Muscle of arm (tissue), 12 donors: ENCODE data around the gene TMEM86B. TPM values are rescaled to one million over a fixed set of nuclear protein-coding genes. Genes with fewer than 3 reads are reported as not detected.
"Not testable (repeated sequence)": the region's sequence is repeated elsewhere in the genome, so short reads cannot be mapped to it uniquely, and the experiment has no call there.

Source experiments
- DNase-seq: peaks from one replicate; pipeline ENCODE4 v3.0.0-alpha.2; 2013
- polyA plus RNA-seq, 12 donors: library from polyadenylated mRNA; unstranded; fragments of 120-200 nt; gene quantifications; one replicate each; pipeline ENCODE4 v1.2.1, GENCODE V29; 2013; ENCODE audit not compliant: insufficient read length in 12 of 12

TMEM86B gene
- polyA plus RNA-seq, 12 donors = 1.3 to 8.3 (median 2.6) TPM; not detected in 1

- DNase-seq = no peak
Observed at GRCh38 chr19:55223291-55224037, 5.1 kb downstream of the TMEM86B start.

DNA sequence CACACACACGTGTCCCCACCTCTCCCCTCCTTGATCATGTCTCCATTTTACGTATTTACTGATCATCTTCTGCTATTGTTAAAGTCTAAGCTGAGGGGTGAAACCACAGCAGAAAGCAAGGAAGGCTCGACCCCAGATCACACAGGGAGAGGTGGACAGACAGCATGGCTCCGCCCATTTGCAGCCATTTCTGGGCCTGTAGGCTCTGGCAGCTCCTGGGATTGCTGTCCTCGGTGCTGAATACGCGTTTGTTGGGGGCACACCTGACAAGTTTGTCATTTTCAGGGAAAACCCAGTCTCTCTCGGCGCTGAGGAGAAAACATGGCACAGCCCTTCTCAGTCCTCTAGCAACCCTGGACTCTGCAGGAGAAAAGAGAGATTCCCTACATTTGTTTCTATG lies 8.0 kb downstream of the TMEM86B start:
- no peak for DNase-seq

GRCh38 chr19:55216461-55217198 lies 11.9 kb downstream of the TMEM86B start:
- peak; percentile 77 for DNase-seq

- no peak for DNase-seq
Observed at GRCh38 chr19:55213547-55213946, 15.0 kb downstream of the TMEM86B start.

DNA sequence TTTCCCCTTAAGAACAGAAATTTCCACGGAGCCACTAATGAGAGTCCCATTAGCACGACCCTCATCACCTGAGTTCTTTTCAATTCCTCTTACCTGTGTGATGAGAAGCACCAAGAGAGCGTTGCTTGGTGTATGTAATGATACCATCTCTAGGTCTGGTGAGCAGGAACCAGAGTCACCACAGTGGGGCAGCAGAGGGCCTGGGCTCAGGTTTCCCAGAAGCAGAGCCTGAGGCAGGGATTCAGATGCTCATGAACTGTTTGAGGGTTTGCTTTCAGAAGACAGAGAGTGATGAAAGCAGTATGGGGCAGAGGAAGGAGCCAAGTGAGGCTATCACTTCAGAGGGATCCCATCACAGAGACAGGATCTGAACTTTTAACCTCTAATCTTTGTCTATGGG lies 16.1 kb downstream of the TMEM86B start:
- DNase-seq = no peak

DNA sequence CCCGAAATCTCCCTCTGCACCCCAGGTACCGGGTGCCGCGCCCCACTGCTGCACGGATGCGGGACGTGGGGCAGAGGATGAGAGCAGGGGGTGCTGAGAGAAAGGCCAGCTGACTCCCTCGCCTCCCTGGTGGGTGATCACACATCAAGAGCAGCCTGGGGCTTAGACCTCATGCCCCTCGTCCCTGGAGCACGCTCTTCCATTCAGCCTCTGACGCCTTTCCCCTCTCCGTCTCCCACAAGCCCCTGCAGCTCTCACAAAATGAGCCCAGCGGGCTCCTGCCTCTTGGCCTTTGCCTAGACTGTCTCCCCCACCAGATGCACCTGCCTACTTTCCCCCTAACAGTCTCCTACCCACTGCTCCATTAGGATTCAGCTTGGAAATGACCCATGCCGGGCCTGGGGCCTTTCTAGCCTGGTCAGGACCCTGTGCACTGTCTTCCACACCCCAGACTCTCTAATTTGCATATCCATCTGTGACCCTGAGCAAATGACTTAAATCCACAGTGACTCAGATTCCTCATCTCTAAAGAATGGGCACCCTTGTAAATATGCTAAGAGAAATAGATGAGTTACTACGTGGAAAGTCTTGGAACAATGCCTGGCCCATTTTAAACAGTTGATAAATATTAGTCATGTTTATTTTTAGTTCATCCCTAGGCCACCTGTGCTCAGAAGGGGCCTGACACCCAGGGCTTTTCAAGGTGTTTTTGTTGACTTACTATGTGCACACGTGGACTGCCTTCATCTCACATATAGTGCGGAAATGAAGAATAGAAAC lies 18.7 kb downstream of the TMEM86B start:
- no peak for DNase-seq

DNA sequence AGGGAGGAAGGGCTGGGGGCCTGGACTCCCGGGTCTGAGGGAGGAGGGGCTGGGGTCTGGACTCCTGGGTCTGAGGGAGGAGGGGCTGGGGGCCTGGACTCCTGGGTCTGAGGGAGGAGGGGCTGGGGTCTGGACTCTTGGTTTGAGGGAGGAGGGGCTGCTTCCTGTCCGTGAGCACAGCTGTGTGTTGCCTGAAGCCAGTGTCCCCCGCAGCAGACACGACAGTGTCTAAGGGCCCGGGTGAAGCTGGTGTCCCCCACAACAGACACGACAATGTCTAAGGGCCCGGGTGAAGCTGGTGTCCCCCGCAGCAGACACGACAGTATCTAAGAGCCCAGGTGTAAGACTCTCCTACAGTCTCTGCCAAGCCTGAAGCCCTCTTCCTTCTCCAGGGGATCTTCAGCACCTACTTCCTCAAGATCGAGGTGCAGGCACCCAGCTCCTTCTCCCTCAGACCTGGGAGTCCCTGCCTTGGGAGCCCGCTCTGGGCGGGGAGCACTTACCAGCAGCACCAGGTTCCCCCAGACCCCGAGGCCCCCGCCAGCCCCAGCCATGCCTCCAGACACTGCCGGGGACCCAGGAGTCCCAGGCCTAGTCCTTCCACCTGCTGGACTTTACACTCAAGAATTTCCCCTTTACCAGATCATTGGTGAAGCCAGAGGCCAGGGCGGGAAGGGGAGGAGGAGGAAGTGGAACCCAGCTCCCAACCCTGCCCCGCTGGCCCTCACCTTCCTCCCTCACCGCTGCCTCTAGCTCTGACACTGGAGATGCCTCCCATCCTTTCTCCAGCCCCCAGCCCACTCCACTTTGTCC lies 19.5 kb downstream of the TMEM86B start, which contains the start of gene PTPRH:
Gene PTPRH (minus strand): TSS at position 622 of the 813 bp plus-strand sequence. CDS start 68 bp downstream, at position 554.
- no peak for DNase-seq

DNA sequence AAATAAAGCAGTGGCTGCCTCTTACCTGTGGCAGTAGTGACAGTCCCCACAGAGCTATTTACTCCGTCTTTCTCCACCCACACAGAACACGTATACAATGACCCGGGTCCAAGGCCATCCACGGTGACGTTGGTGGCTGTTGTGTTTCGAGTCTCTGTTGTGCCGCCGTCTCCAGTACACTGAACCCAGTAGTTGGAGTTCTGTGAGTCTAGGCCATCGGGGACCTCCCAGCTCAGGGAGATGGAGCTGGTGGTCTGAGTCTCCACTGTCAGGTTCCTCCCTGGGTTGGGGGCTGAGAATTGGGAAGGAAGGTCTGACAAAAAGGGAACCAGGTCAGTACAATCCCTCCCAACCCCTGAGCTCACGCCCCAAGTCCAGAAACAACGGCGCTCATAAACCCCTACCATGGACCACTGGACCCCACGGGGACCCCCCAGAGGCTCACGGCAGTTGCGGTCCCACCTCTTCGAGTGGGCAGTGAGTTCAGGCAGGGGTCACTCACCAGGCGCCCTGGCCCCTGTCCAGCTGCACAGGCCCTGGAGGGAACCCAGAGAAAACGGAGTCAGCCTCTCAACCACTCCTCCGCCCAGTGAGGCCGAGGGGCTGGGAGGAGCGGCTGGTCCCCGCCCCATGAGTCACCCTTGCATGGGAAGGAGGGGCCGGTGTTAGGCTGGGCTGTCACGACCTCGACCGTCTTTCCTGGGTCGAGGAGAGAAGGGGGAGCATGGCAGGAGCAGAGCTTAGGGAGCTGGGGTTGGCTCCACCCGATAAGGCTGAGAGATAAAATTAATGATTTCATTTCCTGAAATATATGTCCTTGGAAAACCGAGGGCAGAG lies 21.7 kb downstream of the TMEM86B start:
- peak; percentile 28 for DNase-seq

- not testable (repeated sequence) for DNase-seq
Observed at GRCh38 chr19:55202199-55202598, 26.4 kb downstream of the TMEM86B start.

GRCh38 chr19:55199620-55200204 lies 28.9 kb downstream of the TMEM86B start:
- DNase-seq = no peak

DNA sequence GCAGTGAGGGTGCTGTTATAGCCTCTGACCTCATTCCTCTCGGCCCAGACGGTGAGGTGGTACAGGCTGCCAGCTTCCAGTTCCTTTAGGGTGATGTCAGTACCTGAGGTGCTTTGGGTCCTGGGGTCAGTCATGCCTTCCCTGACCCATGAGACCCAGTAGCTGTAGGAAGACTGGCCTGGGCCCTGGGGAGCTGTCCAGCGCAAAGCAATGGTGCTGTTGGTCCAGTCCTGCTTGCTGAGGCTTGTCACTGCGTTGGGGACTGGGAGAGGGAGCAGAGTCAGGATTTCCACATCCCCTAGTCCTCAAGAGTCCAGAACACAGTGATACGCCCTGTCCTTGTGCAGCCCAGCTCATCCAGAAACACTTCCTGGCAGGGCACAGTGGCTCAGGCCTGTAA lies 29.9 kb downstream of the TMEM86B start:
- DNase-seq = no peak

- DNase-seq = no peak
Observed at GRCh38 chr19:55197528-55197927, 31.0 kb downstream of the TMEM86B start.

- DNase-seq = no peak
Observed at GRCh38 chr19:55196803-55197202, 31.8 kb downstream of the TMEM86B start.

DNA sequence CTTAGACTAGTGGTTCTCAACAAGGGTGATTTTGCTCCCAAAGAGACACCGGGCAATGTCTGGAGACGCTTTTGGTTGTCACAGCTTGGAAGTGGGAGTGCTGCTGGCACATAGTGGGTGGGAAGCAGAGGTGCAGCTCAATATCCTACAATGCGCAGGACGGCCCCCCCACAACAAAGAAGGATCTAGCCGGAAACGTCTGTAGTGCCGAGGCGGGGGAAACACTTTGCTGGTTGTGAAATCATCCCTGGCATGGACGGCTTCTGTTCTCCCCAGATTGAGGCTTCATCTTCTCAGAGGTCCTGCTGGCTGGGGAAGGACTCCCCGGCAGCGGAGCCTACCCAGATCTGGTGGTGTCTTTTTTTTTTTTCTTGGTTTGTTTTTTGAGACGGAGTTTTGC lies 35.1 kb downstream of the TMEM86B start:
- DNase-seq = no peak

- DNase-seq = no peak
Observed at GRCh38 chr19:55189403-55189835, 39.1 kb downstream of the TMEM86B start.

DNA sequence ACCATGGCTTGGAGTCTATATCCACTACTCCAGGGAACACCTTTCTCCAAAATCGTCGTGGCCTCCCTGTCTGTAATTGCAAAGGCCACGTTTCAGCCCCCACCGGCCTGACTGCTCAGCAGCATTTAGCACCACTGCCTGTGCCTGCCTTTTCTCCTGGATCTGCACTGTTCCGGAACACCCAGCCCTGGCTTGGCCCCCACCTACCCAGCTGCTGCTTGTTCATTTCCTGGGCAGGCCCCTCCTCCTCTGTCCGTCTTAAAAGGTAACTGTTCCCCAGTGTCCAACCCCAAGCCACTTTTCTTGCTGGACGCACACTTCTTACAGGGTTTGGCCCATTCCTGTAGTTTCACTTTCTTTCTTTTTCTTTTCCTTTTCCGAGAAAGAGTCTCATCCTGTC lies 39.9 kb downstream of the TMEM86B start:
- DNase-seq = no peak

DNA sequence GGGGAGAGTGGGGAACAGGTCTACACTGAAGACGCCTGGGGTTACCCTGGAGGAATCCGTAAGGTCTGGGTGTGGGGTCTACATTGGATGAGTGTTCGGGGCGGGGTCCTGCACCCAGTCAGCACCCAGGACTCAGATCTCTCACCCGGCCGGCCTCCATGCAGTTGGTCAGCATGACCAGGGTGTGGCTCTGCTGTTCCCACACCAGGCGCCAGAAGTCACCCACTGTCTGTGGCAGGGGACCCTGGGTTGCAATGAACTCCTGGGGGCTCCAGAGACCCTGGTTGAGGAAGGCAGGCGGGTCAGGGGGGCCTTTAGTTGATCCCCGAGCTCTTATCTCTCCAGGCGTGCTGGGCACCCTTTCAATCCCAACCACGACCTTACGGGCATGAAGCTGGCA lies 42.5 kb downstream of the TMEM86B start:
- DNase-seq = no peak

DNA sequence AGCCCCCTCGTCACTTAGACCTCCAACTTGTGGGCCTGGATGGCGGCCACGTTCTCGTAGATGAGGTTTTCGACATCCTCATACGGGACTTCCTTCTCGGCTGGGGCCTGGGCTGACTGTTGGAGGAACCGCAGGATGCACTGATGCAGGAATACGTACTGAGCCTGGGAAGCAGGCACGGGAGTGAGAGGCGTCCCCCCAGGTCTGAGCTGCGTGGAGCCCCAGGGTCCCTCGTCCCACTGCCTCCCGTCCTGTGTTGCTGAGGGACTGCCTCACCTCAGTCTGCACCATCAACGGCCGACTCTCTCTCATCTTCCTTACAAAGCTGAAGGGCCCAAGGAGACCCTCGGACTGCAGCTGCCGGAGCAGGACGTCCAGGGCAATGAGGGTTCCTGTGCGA lies 46.8 kb downstream of the TMEM86B start:
- no peak for DNase-seq

- DNase-seq = no peak
Observed at GRCh38 chr19:55179606-55180484, 48.7 kb downstream of the TMEM86B start, which contains the start of gene SYT5. SYT5 (minus strand) TSS chr19:55180289; CDS start chr19:55179041, 1,248 bp downstream.
